Smooth muscle cell (in vitro differentiated cells): ENCODE data around the gene GREB1L. TPM values are rescaled to one million over a fixed set of nuclear protein-coding genes. Genes with fewer than 3 reads are reported as not detected.

ENCODE experiments used
- DNase-seq: peaks from one replicate; lab custom pipeline; 2025; ENCODE audit not compliant: unreplicated experiment; lab: John Stamatoyannopoulos, UW
- H2AFZ ChIP-seq: fragments of 200-600 bp; sonication (generic); 2 replicates; pipeline ENCODE4 v1.6.0; 2016; ENCODE audit warnings: antibody characterized with exemption, low read depth, mild to moderate bottlenecking
- H3F3A ChIP-seq: fragments of 200-600 bp; sonication (generic); 2 replicates; pipeline ENCODE4 v1.6.0; 2017; ENCODE audit warnings: antibody characterized with exemption, low read depth
- H3K27ac ChIP-seq: fragments of 200-600 bp; sonication (generic); 2 replicates; pipeline ENCODE4 v1.5.1; 2016; ENCODE audit warnings: low read depth, mild to moderate bottlenecking
- H3K27me3 ChIP-seq: fragments of 200-600 bp; sonication (generic); 2 replicates; pipeline ENCODE4 v1.6.1; 2016; ENCODE audit warnings: low read depth, mild to moderate bottlenecking
- H3K36me3 ChIP-seq: fragments of 200-600 bp; sonication (generic); 2 replicates; pipeline ENCODE4 v1.5.1; 2016; ENCODE audit warnings: low read depth
- H3K4me1 ChIP-seq: fragments of 200-600 bp; sonication (generic); 2 replicates; pipeline ENCODE4 v1.5.1; 2016; ENCODE audit warnings: low read depth
- H3K4me2 ChIP-seq: fragments of 200-600 bp; sonication (generic); 2 replicates; pipeline ENCODE4 v1.6.0; 2016; ENCODE audit warnings: mild to moderate bottlenecking
- H3K4me3 ChIP-seq: fragments of 200-600 bp; sonication (generic); 2 replicates; pipeline ENCODE4 v1.5.1; 2016; ENCODE audit warnings: mild to moderate bottlenecking
- H3K79me2 ChIP-seq: fragments of 200-600 bp; sonication (generic); 2 replicates; pipeline ENCODE4 v1.6.0; 2016; ENCODE audit warnings: low read depth, mild to moderate bottlenecking
- H3K9ac ChIP-seq: fragments of 200-600 bp; sonication (generic); 2 replicates; pipeline ENCODE4 v1.6.0; 2016; ENCODE audit warnings: low read depth
- H3K9me3 ChIP-seq: fragments of 200-600 bp; sonication (generic); replicated peaks from 2 replicates; pipeline ENCODE4 v1.5.1; 2016; ENCODE audit warnings: low read depth
- H4K20me1 ChIP-seq: fragments of 200-600 bp; sonication (generic); 2 replicates; pipeline ENCODE4 v1.6.0; 2016; ENCODE audit warnings: low read depth
- WGBS: methylation state at CpG from one replicate; pipeline ENCODE4 v1.1.7; 2016; ENCODE audit warnings: low lambda C conversion rate; 5-methylcytosine and 5-hydroxymethylcytosine counted together
- polyA plus RNA-seq: library from polyadenylated mRNA; unstranded; fragments of >200 nt; fragmentation: Nextera tagmentation; extraction: Ambion mirVana; gene quantifications from 2 replicates; pipeline ENCODE4 v1.2.1, GENCODE V29; 2016
- total RNA-seq: library from RNA; depleted of rRNA; stranded (reverse); fragments of >200 nt; gene quantifications from 2 replicates; pipeline ENCODE4 v1.2.3, GENCODE V29; 2014
- TF ChIP-seq, protein P1 (sequence below): fragments of 200-600 bp; sonication (generic); IDR thresholded peaks from 2 replicates; pipeline ENCODE4 v1.5.1; 2017; ENCODE audit warnings: borderline replicate concordance, mild to moderate bottlenecking, antibody characterized with exemption; ENCODE audit not compliant: insufficient read depth, poor library complexity, severe bottlenecking

Gene GREB1L
- total and polyA plus RNA-seq, 2 experiments from 2014 or later: 4.0 to 15.3 TPM

DNA sequence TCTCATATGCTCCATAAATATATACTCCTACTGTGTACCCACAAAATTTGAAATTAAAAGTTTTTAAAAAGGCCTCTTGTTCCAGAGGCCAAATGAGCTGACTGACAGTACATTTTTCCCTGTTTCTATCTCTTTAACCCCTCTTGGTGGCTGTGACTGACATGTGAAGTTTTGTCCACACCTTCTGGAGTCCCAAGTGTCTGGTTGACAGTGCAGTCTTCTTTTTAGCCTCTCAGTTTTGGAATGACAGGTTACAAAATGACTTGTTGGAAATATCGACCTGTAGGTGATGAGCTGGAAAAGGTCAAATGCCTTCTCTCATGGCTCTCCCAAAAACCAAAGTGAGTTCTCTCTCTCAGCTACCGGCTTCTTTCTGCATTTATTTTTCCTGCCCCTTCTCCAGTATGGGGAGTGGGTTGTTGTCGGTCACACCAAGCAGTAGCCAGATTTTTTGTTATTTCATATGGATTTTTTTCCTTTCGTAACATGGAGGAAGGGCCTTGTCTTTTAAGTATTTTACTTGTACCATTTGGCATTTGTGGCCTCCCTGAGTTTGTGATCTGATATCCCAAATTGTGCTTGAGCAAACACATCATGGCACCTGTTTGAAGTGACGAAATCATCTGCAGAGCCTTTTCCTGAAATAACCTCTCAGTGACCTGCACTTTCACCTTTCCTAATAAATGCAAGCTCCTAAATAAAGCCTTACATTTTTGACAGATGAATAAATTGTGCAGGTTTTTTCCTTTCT is 214.6 kb downstream of the GREB1L start:
- H3F3A ChIP-seq: peaks cover 15% of the 10 kb centered on the region
- no peaks in the 10 kb centered on the region for H3K79me2 ChIP-seq
- no peaks in the 10 kb centered on the region for H3K36me3 ChIP-seq
- no peak overlapping the region for H3K4me2 ChIP-seq
- no peaks in the 10 kb centered on the region for H3K27me3 ChIP-seq
- WGBS: 95% methylated on average over 5 of the region's 5 CpGs
- no peak overlapping the region for H2AFZ ChIP-seq
- TF ChIP-seq, protein P1, sequence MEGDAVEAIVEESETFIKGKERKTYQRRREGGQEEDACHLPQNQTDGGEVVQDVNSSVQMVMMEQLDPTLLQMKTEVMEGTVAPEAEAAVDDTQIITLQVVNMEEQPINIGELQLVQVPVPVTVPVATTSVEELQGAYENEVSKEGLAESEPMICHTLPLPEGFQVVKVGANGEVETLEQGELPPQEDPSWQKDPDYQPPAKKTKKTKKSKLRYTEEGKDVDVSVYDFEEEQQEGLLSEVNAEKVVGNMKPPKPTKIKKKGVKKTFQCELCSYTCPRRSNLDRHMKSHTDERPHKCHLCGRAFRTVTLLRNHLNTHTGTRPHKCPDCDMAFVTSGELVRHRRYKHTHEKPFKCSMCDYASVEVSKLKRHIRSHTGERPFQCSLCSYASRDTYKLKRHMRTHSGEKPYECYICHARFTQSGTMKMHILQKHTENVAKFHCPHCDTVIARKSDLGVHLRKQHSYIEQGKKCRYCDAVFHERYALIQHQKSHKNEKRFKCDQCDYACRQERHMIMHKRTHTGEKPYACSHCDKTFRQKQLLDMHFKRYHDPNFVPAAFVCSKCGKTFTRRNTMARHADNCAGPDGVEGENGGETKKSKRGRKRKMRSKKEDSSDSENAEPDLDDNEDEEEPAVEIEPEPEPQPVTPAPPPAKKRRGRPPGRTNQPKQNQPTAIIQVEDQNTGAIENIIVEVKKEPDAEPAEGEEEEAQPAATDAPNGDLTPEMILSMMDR: no peak
- DNase-seq: no peak
- H3K4me1 ChIP-seq: peaks cover 13% of the 10 kb centered on the region
- no peaks in the 10 kb centered on the region for H3K9me3 ChIP-seq
- H3K9ac ChIP-seq: no peak overlapping the region
- no peak overlapping the region for H3K27ac ChIP-seq
- H4K20me1 ChIP-seq: no peaks in the 10 kb centered on the region
- H3K4me3 ChIP-seq: no peak overlapping the region

DNA sequence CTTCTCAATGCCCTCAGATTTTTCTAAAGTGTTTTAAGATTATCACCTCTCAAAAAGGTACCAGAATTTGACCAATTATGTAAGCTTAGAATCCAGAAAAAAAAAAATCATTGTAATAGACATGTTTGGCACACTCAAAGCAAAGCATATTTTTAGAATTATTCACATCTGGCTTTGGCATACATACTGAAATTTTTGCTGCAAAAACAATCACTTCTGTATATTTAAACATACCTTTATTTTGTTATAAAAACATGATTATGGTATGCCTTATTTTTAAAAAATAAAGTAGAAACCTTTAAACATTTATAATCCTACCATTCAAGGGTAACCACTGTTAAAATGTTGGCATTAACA is 215.1 kb downstream of the GREB1L start:
- no peak overlapping the region for H3K9ac ChIP-seq
- no peaks in the 10 kb centered on the region for H4K20me1 ChIP-seq
- no peak overlapping the region for H2AFZ ChIP-seq
- no peaks in the 10 kb centered on the region for H3K9me3 ChIP-seq
- H3F3A ChIP-seq: peaks cover 10% of the 10 kb centered on the region
- H3K36me3 ChIP-seq: no peaks in the 10 kb centered on the region
- peaks cover 7% of the 10 kb centered on the region for H3K4me1 ChIP-seq
- H3K4me3 ChIP-seq: no peak overlapping the region
- TF ChIP-seq, protein P1: no peak
- no peaks in the 10 kb centered on the region for H3K79me2 ChIP-seq
- H3K27me3 ChIP-seq: no peaks in the 10 kb centered on the region
- H3K27ac ChIP-seq: no peak overlapping the region
- no peak for DNase-seq
- no peak overlapping the region for H3K4me2 ChIP-seq

DNA sequence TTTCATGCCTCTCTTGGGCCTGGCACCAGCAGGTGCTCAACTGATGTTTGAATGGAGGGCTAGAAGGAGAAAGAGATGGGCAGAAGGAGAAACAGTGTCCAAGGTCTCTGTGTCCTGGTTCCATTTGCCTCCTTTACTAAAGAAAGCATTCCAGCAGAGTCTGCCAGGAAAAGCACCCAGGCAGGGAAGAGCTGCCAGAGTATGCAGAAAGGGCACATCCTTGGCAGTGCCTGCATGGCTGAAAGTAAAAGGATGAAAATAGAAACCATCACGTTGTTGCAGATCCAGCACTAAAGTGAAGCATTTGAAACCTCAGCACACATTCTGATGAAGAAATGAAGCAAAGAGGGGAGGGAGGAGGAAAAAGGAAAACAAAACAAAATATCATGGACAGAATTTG is 216.3 kb downstream of the GREB1L start:
- DNase-seq: no peak
- Histone ChIP-seq H2AFZ (no peak overlapping the region), H3K9ac (no peak overlapping the region), H3K79me2 (no peaks in the 10 kb centered on the region), H3K4me1 (no peaks in the 10 kb centered on the region), H3K27me3 (no peaks in the 10 kb centered on the region), H3K9me3 (no peaks in the 10 kb centered on the region), H3K4me3 (no peak overlapping the region), H3K36me3 (no peaks in the 10 kb centered on the region), H4K20me1 (no peaks in the 10 kb centered on the region), H3K27ac (no peak overlapping the region), H3F3A (no peaks in the 10 kb centered on the region), H3K4me2 (no peak overlapping the region)
- WGBS: 80% methylated on average over 1 of the region's 1 CpG
- TF ChIP-seq, protein P1: no peak

DNA sequence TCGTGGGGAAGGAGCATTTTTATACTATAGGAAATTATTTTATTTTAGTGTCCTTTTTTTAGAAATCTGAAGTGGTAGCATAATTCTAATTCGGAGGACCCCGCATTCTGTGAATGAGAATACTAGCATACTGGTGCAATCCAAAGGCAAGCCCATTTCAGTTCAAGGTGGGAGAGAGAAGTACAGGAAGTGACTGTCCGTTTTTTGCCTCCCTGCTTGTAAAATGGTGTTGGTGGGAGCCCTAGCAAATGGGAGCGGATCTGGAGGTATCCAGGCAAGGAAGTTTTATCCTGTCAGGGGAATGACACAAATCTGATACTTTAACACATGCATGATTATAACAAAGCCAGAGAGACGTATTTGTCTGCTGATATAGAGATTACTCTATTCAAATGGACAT is 216.8 kb downstream of the GREB1L start:
- H3K4me2 ChIP-seq: no peak overlapping the region
- H3K79me2 ChIP-seq: no peaks in the 10 kb centered on the region
- no peaks in the 10 kb centered on the region for H3K36me3 ChIP-seq
- H3K4me1 ChIP-seq: no peaks in the 10 kb centered on the region
- H3F3A ChIP-seq: no peaks in the 10 kb centered on the region
- no peak overlapping the region for H2AFZ ChIP-seq
- no peaks in the 10 kb centered on the region for H3K27me3 ChIP-seq
- TF ChIP-seq, protein P1: no peak
- no peak for DNase-seq
- H3K9me3 ChIP-seq: no peaks in the 10 kb centered on the region
- 90% methylated on average over 6 of the region's 6 CpGs for WGBS
- no peak overlapping the region for H3K9ac ChIP-seq
- no peaks in the 10 kb centered on the region for H4K20me1 ChIP-seq
- H3K27ac ChIP-seq: no peak overlapping the region
- no peak overlapping the region for H3K4me3 ChIP-seq
